ENCODE data around the gene PPFIBP2.

Gene PPFIBP2

DNA sequence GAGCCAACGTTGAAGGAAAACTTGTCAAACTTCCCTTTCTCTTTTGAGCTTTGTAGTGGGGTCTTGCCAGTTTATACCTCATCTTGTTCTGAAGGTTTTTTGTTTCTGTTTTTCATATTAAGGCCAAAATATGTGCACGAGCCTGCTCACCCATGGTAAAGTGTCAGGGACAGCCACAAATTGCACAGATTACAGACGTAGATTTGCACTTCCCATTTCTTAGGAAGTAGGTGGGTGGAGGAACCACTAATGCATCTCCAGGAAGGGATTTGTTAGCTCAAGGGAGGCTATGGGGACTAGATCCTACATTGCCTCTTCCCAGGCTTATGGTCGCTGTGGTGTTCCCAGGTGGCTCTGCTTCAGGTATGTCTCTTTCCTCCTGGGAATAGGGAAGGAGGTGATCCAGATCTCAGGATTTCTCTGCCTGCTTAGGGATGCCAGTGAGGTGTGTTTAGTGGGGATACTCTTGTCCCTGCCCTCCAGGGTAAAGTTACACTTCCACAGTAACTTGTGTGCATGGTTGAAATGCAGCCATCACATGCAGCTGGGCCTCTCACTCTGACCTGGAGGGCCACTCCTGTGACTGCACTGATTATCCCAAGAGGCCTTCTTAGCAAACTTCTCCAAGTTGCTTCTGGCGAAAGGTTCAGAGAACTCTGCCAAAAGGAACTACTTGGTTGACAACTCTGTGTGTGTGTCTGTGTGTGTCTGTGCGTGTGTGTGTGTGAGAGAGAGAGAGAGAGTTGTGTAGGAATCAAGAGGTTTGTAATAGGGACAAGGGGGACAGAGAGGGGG is 9.8 kb downstream of the PPFIBP2 start:
- in situ Hi-C loops (cut with HindIII; ENCODE audit: low sequenced_read_pairs), result loop anchor here (25.0 kb wide), 1 partner anchor 164 kb away; no protein-coding TSS in a partner anchor

DNA sequence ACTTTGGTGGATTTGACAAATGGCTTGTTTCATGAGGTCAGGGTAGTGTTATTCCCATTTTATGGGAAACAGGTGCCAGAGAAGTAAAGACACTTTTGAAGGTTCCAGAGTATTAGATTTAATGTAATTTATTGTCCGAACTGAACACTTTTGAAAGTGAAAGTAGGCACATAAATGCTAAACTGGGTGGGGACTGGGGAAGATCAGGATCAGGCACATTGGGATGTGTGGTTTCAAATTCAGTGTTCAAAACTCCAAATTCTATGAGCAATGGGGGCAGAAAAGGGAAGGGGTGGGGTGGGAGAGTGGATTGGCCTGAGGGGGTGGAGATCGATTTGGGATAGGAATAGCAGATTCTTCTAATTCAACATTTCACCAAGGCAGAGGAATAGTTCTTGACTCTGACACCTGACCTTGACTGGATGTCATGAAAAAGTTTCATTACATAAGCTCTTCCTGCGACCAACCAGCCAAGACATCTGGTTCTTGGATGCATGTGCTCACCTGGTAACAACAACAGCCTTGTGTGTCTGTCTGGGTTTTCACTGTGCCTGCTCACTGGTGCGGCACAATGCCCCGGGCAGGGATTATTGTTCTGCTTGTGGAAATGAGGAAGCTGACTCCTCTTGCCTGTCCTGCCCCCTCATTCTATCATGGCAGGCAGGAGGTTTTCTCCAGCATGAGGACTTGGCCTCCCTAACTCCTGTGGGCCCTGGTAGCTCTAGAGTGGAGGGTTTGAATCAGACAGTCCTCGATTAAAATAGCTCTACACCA is 10.8 kb downstream of the PPFIBP2 start:
- in situ Hi-C loops (cut with HindIII; ENCODE audit: low sequenced_read_pairs), result loop anchor here (25.0 kb wide), 1 partner anchor 163 kb away; no protein-coding TSS in a partner anchor

DNA sequence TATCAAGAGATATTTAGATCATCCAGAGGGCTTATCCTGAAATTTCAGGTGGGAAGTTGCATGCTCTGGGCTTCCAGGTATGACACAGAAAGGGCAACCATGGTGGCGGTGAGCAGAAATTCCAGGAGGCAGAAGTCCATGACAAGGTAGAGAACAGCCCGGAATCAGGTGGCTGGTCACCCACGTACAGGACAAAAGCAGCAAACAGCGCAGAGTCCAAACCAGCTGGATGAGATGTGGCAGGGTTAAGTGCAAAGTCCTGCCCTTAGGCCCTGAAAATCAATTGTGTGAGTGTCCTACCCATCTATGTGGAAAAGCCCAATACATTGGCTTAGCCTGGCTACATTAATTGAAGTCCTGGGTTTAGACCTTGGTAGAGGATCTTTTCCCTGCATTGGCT is 11.6 kb downstream of the PPFIBP2 start:
- in situ Hi-C loops (cut with HindIII; ENCODE audit: low sequenced_read_pairs), result no loop called here

GRCh38 chr11:7527029-7527428 is 13.2 kb downstream of the PPFIBP2 start:
- in situ Hi-C loops (cut with HindIII; ENCODE audit: low sequenced_read_pairs), result no loop called here

DNA sequence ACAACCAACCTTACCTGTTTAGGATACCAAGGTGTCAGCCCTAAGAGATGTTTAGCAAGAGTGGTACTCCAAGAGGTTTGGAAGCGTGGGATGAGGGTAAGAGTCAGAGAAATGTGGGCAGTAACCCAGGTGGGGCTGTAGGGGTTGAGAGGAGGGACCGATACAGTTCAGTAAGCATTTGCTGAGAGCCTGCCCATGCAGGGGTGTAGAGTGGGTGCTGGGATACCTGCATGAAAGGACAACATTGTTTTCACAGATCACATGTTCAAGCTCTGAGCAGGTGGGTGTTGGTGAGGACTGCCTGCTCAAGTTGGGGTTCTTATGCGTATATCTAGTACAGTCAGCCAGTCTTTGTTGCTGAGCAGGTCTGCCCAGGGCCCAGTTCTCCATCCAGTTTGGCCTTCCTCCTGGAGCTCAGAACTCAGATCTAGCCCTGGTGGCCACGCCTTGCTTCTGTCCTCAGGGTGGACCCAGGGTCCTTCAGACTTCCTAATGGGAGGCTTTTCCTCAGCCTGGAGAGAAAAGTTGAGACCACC is 14.8 kb downstream of the PPFIBP2 start:
- in situ Hi-C loops (cut with HindIII; ENCODE audit: low sequenced_read_pairs), result no loop called here

- in situ Hi-C loops (cut with HindIII; ENCODE audit: low sequenced_read_pairs), result no loop called here
Measured at GRCh38 chr11:7530013-7530640, 16.3 kb downstream of the PPFIBP2 start.

- in situ Hi-C loops (cut with HindIII; ENCODE audit: low sequenced_read_pairs), result no loop called here
Measured at GRCh38 chr11:7531011-7531410, 17.2 kb downstream of the PPFIBP2 start.

DNA sequence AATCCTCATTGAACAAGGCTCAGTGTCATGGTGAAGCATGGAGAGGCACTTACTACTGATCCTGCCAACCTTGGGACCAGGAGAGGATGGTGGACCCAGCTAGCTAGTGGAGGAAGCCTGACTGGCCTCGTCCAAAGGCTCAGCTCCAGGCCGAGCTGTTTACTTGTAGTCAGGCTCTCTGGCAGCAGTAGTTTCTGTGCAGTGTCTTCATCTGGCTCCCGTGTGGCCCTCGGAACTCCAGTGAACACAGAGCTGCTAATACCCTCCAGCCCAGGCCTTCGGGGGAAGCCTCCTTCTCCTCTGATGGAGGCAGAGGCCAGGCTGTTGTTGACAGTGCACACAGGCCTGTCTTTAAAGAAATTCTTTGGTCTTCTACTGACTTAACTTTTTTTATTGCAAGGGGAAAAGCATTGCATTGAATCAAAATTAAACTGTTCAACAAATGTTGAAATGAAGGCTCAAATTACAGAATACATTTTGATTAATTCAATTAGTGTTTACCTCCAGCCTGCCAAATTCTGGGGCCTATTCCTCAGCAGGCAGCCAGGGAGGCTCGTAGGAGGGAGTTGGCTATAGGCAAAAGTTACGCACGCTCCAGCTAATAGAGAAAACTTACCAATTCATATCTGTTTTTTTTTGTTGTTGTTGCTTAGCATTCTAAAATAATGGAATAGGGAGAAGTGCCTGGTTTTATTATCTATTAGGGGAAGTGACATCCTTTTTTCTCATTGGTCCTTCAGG is 18.8 kb downstream of the PPFIBP2 start:
- in situ Hi-C loops (cut with HindIII; ENCODE audit: low sequenced_read_pairs), result no loop called here

GRCh38 chr11:7533199-7534041 is 19.6 kb downstream of the PPFIBP2 start:
- in situ Hi-C loops (cut with HindIII; ENCODE audit: low sequenced_read_pairs), result no loop called here

GRCh38 chr11:7534042-7534378 is 20.2 kb downstream of the PPFIBP2 start:
- in situ Hi-C loops (cut with HindIII; ENCODE audit: low sequenced_read_pairs), result no loop called here

- in situ Hi-C loops (cut with HindIII; ENCODE audit: low sequenced_read_pairs), result no loop called here
Measured at GRCh38 chr11:7536100-7536499, 22.3 kb downstream of the PPFIBP2 start.

DNA sequence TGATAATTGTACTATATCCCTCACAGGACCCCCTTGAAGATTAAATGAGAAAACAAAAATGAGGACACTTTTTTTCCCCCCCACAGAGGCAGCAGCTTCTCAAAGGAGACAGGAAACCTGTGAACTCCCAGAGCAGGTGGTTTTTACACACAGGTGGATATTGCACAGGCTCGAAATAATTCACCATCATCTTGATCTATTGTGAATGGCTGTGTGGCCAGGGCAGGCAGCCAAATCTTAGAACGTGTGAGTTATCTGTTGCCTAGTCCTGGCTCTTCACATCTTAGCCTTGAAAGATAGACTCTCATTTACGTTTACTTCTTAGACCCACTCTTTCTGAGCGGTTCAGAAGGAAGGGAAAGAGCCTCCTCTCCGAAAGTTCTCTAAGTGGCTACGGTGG is 23.5 kb downstream of the PPFIBP2 start:
- in situ Hi-C loops (cut with HindIII; ENCODE audit: low sequenced_read_pairs), result no loop called here

DNA sequence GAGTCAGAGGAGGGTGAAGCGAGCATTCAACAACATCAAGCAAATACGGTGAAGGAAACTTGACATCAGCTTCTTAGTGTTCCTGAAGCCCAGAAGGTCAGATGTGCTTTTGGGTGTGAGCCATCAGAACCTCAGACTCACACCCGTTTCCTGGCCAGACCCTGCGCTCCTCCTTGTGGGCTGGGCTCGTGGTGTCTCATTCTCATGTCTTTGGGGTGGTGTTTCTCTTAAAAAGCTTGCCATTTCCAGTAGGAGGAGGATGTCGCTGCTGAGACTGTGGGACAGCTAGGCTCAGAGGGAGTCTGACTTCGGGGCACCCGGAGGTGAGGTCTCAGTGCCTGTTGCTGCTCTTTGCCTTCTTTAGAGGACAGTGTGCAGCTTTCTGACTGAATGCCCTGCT is 24.2 kb downstream of the PPFIBP2 start:
- in situ Hi-C loops (cut with HindIII; ENCODE audit: low sequenced_read_pairs), result no loop called here

DNA sequence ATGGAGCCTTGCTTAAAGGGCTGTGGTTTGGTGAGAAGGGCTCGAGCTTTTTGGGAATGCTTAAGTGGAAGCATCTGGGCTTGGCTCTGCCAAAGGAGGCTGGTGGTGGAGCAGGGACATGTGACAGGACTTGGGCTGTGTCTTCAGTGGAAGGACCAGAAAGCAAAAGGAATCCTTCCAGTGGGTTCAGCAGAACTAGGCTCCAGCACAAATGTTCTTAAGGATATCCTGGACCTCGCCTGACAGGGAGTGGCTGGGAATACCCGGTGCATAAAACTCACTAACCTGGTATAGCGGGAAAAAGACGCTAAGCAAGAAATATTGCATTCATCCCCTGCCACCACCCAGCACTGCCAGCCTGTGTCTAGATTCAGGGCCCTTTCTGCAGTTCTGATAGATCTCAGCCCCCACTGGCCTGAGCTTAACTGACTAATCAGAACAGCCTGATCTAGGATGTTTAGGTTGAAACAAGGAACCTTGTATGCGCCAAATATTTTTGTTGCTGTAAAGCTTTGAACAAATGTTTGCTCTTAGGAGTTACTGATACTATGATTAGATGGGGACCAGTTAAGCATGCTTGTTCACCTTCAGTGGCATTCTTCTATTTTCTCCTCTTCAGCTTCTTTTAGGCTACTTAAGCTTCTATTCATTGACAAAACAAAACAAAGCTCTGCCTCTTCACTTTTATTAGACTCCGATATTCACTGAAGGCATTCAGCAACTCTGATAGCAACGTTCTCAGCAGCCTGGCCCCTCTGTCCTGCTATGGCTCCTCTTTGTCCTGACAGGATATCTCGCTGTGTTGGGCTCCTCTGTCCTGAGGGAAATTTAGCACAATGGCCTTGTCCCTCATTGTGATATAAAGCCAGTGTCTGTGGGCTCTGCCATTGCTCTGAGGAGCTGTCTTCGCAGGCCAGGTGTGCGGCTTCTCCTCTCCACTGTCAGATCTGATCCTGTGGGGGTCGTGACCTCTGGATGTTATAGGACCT is 25.0 kb downstream of the PPFIBP2 start:
- in situ Hi-C loops (cut with HindIII; ENCODE audit: low sequenced_read_pairs), result no loop called here

GRCh38 chr11:7540830-7541555 is 27.2 kb downstream of the PPFIBP2 start:
- in situ Hi-C loops (cut with HindIII; ENCODE audit: low sequenced_read_pairs), result no loop called here

DNA sequence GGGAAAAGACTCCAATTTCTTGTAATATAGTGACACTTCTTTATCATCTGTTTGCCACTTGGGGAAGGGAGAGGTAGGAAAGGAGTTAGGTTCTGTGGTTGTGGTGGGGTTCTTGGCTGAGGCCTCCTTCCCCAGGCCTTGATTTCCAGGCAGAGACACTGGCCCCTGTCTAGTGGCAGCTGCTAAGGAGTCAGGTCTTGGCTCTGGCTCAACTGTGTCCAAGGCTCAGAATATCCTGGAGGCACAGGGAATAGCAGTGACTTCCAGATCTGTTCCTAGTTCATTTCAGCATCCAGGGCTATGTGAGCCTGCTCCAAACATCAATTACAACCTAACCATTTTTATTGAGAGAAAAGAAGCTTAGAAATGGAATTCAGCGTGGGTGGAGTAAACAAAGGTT is 29.5 kb downstream of the PPFIBP2 start:
- in situ Hi-C loops (cut with HindIII; ENCODE audit: low sequenced_read_pairs), result no loop called here

DNA sequence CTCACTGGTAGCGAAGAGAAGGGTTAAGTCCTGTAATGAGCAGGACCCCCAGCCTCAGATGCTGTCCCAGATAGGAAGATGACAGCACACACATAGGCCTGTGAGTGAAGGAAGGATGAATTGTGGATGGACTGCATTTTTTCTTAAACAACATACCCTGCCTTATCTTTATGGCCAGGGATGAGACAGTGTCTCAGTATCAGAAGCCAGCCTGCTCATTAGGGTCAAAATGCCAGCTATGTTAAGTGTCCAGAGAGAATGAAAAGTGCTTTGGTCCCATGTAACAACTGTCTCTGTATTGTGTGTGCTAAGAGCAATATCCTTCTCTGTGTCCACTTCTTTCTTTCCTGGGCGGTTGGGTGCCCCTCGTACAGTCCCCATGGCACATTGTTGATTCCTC is 30.2 kb downstream of the PPFIBP2 start:
- in situ Hi-C loops (cut with HindIII; ENCODE audit: low sequenced_read_pairs), result no loop called here

DNA sequence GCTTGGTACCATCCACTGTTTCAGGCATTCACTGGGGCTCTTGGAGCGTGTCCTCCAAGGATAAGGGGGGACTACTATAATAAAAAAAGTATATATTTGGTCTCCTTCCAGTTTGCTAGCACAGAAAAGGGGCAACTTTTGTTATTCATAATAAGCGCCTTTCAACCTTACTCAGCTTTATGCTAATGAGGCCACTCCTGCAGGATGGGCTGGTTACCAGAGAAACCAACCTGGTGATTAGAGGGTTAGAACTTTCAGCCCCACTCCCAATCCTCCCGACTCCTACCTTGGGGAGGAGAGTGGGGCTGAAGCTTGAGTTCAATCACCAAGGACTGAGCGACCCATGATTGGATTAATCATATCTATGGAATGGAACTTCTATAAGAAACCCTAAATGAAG is 31.8 kb downstream of the PPFIBP2 start:
- in situ Hi-C loops (cut with HindIII; ENCODE audit: low sequenced_read_pairs), result no loop called here
